ENCODE measurements around the gene VAPB.

GRCh38 chr20:58377766-58378401 is 11.1 kb upstream of the VAPB start:
- TF ChIP-seq POLR2A (IDR thresholded peaks at IDR 0.05; ENCODE audit: low read length): no peak
- no peak for TF ChIP-seq GATA1 (IDR thresholded peaks at IDR 0.05; ENCODE audit: low read depth, low read length)

Data from erythroblast (primary cell).